HEK293 (cell line): ENCODE data around the gene MSI2.

Experiments
- SP2 ChIP-seq: fragments of 450-650 bp; formaldehyde crosslinking; IDR thresholded peaks from 2 replicates; pipeline ENCODE4 v1.5.1; 2016; ENCODE audit warnings: missing biosample characterization, missing genetic modification characterization
- ZNF10 ChIP-seq: fragments of 450-650 bp; formaldehyde crosslinking; IDR thresholded peaks from 2 replicates; pipeline ENCODE4 v1.5.1; 2017; ENCODE audit warnings: missing biosample characterization, missing genetic modification characterization
- TF ChIP-seq, protein P1 (sequence below): fragments of 450-650 bp; formaldehyde crosslinking; IDR thresholded peaks from 2 replicates; pipeline ENCODE4 v1.5.1; 2016; ENCODE audit warnings: missing biosample characterization, missing genetic modification characterization
- TF ChIP-seq, protein P2 (sequence below): fragments of 450-650 bp; formaldehyde crosslinking; IDR thresholded peaks from 2 replicates; pipeline ENCODE4 v1.5.1; 2016; ENCODE audit warnings: missing biosample characterization, missing genetic modification characterization

DNA sequence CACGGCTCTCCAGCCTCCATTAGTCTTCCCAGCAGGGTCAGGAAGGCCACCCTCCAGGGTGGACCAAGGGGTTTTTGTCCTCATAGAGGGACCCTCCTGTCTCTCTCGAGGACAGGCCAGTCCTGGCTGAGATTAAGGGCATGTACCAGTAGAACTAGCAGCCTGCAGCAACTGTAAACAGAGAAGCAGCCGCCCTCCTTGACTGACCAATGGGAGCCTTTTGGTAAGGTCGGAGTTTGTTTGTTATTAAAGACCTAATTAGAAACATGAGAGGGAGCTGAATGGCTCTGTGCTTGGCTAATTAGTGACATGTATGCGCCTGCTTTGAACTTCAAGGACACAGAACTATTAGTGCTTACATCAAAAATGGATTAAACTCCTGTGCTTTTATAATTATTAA is 408.8 kb downstream of the MSI2 start:
- TF ChIP-seq, protein P1, sequence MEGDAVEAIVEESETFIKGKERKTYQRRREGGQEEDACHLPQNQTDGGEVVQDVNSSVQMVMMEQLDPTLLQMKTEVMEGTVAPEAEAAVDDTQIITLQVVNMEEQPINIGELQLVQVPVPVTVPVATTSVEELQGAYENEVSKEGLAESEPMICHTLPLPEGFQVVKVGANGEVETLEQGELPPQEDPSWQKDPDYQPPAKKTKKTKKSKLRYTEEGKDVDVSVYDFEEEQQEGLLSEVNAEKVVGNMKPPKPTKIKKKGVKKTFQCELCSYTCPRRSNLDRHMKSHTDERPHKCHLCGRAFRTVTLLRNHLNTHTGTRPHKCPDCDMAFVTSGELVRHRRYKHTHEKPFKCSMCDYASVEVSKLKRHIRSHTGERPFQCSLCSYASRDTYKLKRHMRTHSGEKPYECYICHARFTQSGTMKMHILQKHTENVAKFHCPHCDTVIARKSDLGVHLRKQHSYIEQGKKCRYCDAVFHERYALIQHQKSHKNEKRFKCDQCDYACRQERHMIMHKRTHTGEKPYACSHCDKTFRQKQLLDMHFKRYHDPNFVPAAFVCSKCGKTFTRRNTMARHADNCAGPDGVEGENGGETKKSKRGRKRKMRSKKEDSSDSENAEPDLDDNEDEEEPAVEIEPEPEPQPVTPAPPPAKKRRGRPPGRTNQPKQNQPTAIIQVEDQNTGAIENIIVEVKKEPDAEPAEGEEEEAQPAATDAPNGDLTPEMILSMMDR (tag by site-specific recombination), result no peak
- no peak for TF ChIP-seq ZNF10
- TF ChIP-seq SP2 (tag by site-specific recombination), result peak; percentile 20
- TF ChIP-seq, protein P2, sequence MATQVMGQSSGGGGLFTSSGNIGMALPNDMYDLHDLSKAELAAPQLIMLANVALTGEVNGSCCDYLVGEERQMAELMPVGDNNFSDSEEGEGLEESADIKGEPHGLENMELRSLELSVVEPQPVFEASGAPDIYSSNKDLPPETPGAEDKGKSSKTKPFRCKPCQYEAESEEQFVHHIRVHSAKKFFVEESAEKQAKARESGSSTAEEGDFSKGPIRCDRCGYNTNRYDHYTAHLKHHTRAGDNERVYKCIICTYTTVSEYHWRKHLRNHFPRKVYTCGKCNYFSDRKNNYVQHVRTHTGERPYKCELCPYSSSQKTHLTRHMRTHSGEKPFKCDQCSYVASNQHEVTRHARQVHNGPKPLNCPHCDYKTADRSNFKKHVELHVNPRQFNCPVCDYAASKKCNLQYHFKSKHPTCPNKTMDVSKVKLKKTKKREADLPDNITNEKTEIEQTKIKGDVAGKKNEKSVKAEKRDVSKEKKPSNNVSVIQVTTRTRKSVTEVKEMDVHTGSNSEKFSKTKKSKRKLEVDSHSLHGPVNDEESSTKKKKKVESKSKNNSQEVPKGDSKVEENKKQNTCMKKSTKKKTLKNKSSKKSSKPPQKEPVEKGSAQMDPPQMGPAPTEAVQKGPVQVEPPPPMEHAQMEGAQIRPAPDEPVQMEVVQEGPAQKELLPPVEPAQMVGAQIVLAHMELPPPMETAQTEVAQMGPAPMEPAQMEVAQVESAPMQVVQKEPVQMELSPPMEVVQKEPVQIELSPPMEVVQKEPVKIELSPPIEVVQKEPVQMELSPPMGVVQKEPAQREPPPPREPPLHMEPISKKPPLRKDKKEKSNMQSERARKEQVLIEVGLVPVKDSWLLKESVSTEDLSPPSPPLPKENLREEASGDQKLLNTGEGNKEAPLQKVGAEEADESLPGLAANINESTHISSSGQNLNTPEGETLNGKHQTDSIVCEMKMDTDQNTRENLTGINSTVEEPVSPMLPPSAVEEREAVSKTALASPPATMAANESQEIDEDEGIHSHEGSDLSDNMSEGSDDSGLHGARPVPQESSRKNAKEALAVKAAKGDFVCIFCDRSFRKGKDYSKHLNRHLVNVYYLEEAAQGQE (tag by site-specific recombination), result no peak
